NCI-H2227 treated with DMSO at 0.1 percent for 48 hours (cell line): ENCODE measurements around the gene ALOX15.
"Not testable (repeated sequence)": the region's sequence is repeated elsewhere in the genome, so short reads cannot be mapped to it uniquely, and the experiment has no call there.

Experiments used
- DNase-seq: peaks from one replicate; lab custom pipeline; 2025; lab: John Stamatoyannopoulos, UW

ALOX15 gene

GRCh38 chr17:4592240-4593005 lies 49.1 kb downstream of the ALOX15 start:
- DNase-seq: no peak

- DNase-seq: no peak
Observed at GRCh38 chr17:4591529-4591928, 49.9 kb downstream of the ALOX15 start.

GRCh38 chr17:4590981-4591453 lies 50.5 kb downstream of the ALOX15 start:
- DNase-seq: no peak

- not testable (repeated sequence) for DNase-seq
Observed at GRCh38 chr17:4590042-4590441, 51.4 kb downstream of the ALOX15 start.

GRCh38 chr17:4588898-4589625 lies 52.4 kb downstream of the ALOX15 start:
- no peak for DNase-seq

GRCh38 chr17:4588391-4588790 lies 53.1 kb downstream of the ALOX15 start:
- no peak for DNase-seq

- DNase-seq: no peak
Observed at GRCh38 chr17:4587803-4588202, 53.7 kb downstream of the ALOX15 start.

GRCh38 chr17:4587195-4587594 lies 54.3 kb downstream of the ALOX15 start:
- DNase-seq: no peak

- no peak for DNase-seq
Observed at GRCh38 chr17:4586043-4586442, 55.4 kb downstream of the ALOX15 start.

GRCh38 chr17:4585638-4585994 lies 55.9 kb downstream of the ALOX15 start:
- DNase-seq: no peak

GRCh38 chr17:4584917-4585637 lies 56.4 kb downstream of the ALOX15 start:
- no peak for DNase-seq

GRCh38 chr17:4584101-4584916 lies 57.2 kb downstream of the ALOX15 start, which contains the start of gene SMTNL2:
TSS of gene SMTNL2 (plus strand) at chr17:4584529. CDS start at chr17:4584606, 77 bp downstream.
- no peak for DNase-seq

- no peak for DNase-seq
Observed at GRCh38 chr17:4583782-4584100, 57.7 kb downstream of the ALOX15 start.

GRCh38 chr17:4583206-4583605 lies 58.3 kb downstream of the ALOX15 start:
- DNase-seq: no peak

- no peak for DNase-seq
Observed at GRCh38 chr17:4582691-4583090, 58.8 kb downstream of the ALOX15 start.

- DNase-seq: no peak
Observed at GRCh38 chr17:4582101-4582501, 59.4 kb downstream of the ALOX15 start.
